Heart left ventricle (tissue), 13 donors: Measurements from ENCODE around the gene VWA5A.

Experiments used
- CTCF ChIP-seq, 12 donors: fragments of 200-600 bp; sonication (generic) in 4 of 12; IDR thresholded peaks; one replicate each; pipeline versions ENCODE4 v1.5.0 to v1.8.0; 2018 to 2022; ENCODE audit warnings: antibody characterized with exemption in 12 of 12, mild to moderate bottlenecking in 5 of 12
- POLR2A ChIP-seq, 2 donors: fragments of 450-650 bp; IDR thresholded peaks; one replicate each; pipeline ENCODE4 v1.6.1; 2017; ENCODE audit warnings: antibody characterized with exemption in 2 of 2, mild to moderate bottlenecking in 2 of 2, moderate library complexity in 2 of 2
- donor health status: ischemic (EF 13 %, LVEDD 7.1; RV severe dilation, severe dysfunction).
- donor health status: DM: no; HTN: yes; CAD: no.
- donor health status: DM: no; HTN: no; CAD: no.
- donor health status: ischemic (EF 25% LVEDD 6.9; RV normal size, moderate dysfunction).
- donor health status: ischemic (EF 25% LVEDD 5.7; RV mildly dilated, moderate dysfunction).
- donor health status: ischemic (EF 35%, LVEDD 5.7; RV mildly dilated, moderate dysfunction).
- donor health status: nonischemic (EF 11% LVEDD 7.7; RV severe dilation, severe dysfunction).
- donor health status: DM: yes; HTN: yes; CAD: no.
- donor health status: PGD.
- donor health status: ischemic (EF 29% LVEDD 5.4; RV normal size, mild dysfunction).
- donor health status: nonischemic (EF 23%, LVEDD 6.1; RV moderate dilation, normal function).

GRCh38 chr11:124068601-124069110 lies 46.6 kb upstream of the VWA5A start:
- TF ChIP-seq CTCF (IDR thresholded peaks at IDR 0.05): no peak
- TF ChIP-seq POLR2A (IDR thresholded peaks at IDR 0.05): no peak
